HEK293 (cell line): Measurements from ENCODE around the gene BCOR.
A peak's percentile ranks its signal among the peaks of the same experiment; 100 is the strongest.

Experiments used
- GLIS2 ChIP-seq: fragments of 450-650 bp; formaldehyde crosslinking; IDR thresholded peaks from 2 replicates; pipeline ENCODE4 v1.5.1; 2016; ENCODE audit warnings: missing biosample characterization, missing genetic modification characterization
- HOXC10 ChIP-seq: sonication (generic); formaldehyde crosslinking; IDR thresholded peaks from 2 replicates; pipeline ENCODE4 v1.8.1; 2023; ENCODE audit warnings: mild to moderate bottlenecking, missing genetic modification reagents
- KLF1 ChIP-seq: fragments of 450-650 bp; formaldehyde crosslinking; IDR thresholded peaks from 2 replicates; pipeline ENCODE4 v1.5.1; 2016; ENCODE audit warnings: missing biosample characterization, missing genetic modification characterization
- KLF16 ChIP-seq: fragments of 450-650 bp; formaldehyde crosslinking; IDR thresholded peaks from 2 replicates; pipeline ENCODE4 v1.5.1; 2017; ENCODE audit warnings: missing biosample characterization, missing genetic modification characterization
- REPIN1 ChIP-seq: fragments of 450-650 bp; formaldehyde crosslinking; IDR thresholded peaks from 2 replicates; pipeline ENCODE4 v1.5.1; 2017; ENCODE audit warnings: missing biosample characterization, missing genetic modification characterization, low read depth
- SCRT1 ChIP-seq: fragments of 450-650 bp; formaldehyde crosslinking; IDR thresholded peaks from 2 replicates; pipeline ENCODE4 v1.5.1; 2016; ENCODE audit warnings: missing biosample characterization, missing genetic modification characterization, borderline replicate concordance
- SP7 ChIP-seq: fragments of 450-650 bp; formaldehyde crosslinking; IDR thresholded peaks from 2 replicates; pipeline ENCODE4 v1.5.1; 2016; ENCODE audit warnings: missing biosample characterization, missing genetic modification characterization
- WT1 ChIP-seq: fragments of 450-650 bp; formaldehyde crosslinking; IDR thresholded peaks from 2 replicates; pipeline ENCODE4 v1.5.1; 2016; ENCODE audit warnings: missing biosample characterization, missing genetic modification characterization
- YY1 ChIP-seq: fragments of 450-650 bp; formaldehyde crosslinking; IDR thresholded peaks from 2 replicates; pipeline ENCODE4 v1.5.1; 2018; ENCODE audit warnings: missing biosample characterization, missing genetic modification characterization
- ZBTB8A ChIP-seq: fragments of 450-650 bp; formaldehyde crosslinking; IDR thresholded peaks from 2 replicates; pipeline ENCODE4 v1.5.1; 2016; ENCODE audit warnings: missing biosample characterization, missing genetic modification characterization
- ZIC2 ChIP-seq: fragments of 450-650 bp; formaldehyde crosslinking; IDR thresholded peaks from 2 replicates; pipeline ENCODE4 v1.5.1; 2016; ENCODE audit warnings: missing biosample characterization, missing genetic modification characterization
- ZNF133 ChIP-seq: fragments of 450-650 bp; formaldehyde crosslinking; IDR thresholded peaks from 2 replicates; pipeline ENCODE4 v1.5.1; 2016; ENCODE audit warnings: missing biosample characterization, missing genetic modification characterization
- ZNF146 ChIP-seq: fragments of 450-650 bp; formaldehyde crosslinking; IDR thresholded peaks from 2 replicates; pipeline ENCODE4 v1.5.1; 2016; ENCODE audit warnings: missing biosample characterization, missing genetic modification characterization
- ZNF157 ChIP-seq: fragments of 450-650 bp; formaldehyde crosslinking; IDR thresholded peaks from 2 replicates; pipeline ENCODE4 v1.5.1; 2016; ENCODE audit warnings: missing biosample characterization, missing genetic modification characterization
- ZNF184 ChIP-seq: fragments of 450-650 bp; IDR thresholded peaks from 2 replicates; pipeline ENCODE4 v1.5.1; 2018; ENCODE audit warnings: missing biosample characterization, mild to moderate bottlenecking, missing genetic modification characterization
- ZNF266 ChIP-seq: fragments of 450-650 bp; formaldehyde crosslinking; IDR thresholded peaks from 2 replicates; pipeline ENCODE4 v1.5.1; 2016; ENCODE audit warnings: missing biosample characterization, missing genetic modification characterization, low read depth
- ZNF274 ChIP-seq, 2 experiments: fragments of 200-500 bp in 1 of 2; fragments of 450-650 bp in 1 of 2; sonication (Bioruptor generic) in 1 of 2; formaldehyde crosslinking in 1 of 2; IDR thresholded peaks; 2 replicates each; pipeline versions ENCODE4 v1.5.1 to v1.6.1; 2014 to 2016; ENCODE audit warnings: borderline replicate concordance in 1 of 2, inconsistent platforms in 1 of 2, low read length in 1 of 2, missing biosample characterization in 1 of 2, missing genetic modification characterization in 1 of 2
- ZNF391 ChIP-seq: fragments of 450-650 bp; formaldehyde crosslinking; IDR thresholded peaks from 2 replicates; pipeline ENCODE4 v1.5.1; 2016; ENCODE audit warnings: low read depth, missing biosample characterization, missing genetic modification characterization, borderline replicate concordance
- ZNF473 ChIP-seq: fragments of 450-650 bp; formaldehyde crosslinking; IDR thresholded peaks from 2 replicates; pipeline ENCODE4 v1.5.1; 2017; ENCODE audit warnings: missing biosample characterization, missing genetic modification characterization
- ZNF510 ChIP-seq: fragments of 450-650 bp; formaldehyde crosslinking; IDR thresholded peaks from 2 replicates; pipeline ENCODE4 v1.5.1; 2018; ENCODE audit warnings: mild to moderate bottlenecking, missing genetic modification characterization, missing biosample characterization; ENCODE audit not compliant: insufficient replicate concordance
- ZNF521 ChIP-seq: fragments of 450-650 bp; formaldehyde crosslinking; IDR thresholded peaks from 2 replicates; pipeline ENCODE4 v1.5.1; 2017; ENCODE audit warnings: missing biosample characterization, mild to moderate bottlenecking, missing genetic modification characterization
- ZNF530 ChIP-seq: fragments of 450-650 bp; formaldehyde crosslinking; IDR thresholded peaks from 2 replicates; pipeline ENCODE4 v1.5.1; 2016; ENCODE audit warnings: low read depth, missing biosample characterization, missing genetic modification characterization
- ZNF585B ChIP-seq: fragments of 450-650 bp; formaldehyde crosslinking; IDR thresholded peaks from 2 replicates; pipeline ENCODE4 v1.5.1; 2016; ENCODE audit warnings: missing biosample characterization, missing genetic modification characterization
- ZNF621 ChIP-seq: fragments of 450-650 bp; formaldehyde crosslinking; IDR thresholded peaks from 2 replicates; pipeline ENCODE4 v1.5.1; 2017; ENCODE audit warnings: missing biosample characterization, missing genetic modification characterization
- ZNF623 ChIP-seq: fragments of 450-650 bp; formaldehyde crosslinking; IDR thresholded peaks from 2 replicates; pipeline ENCODE4 v1.5.1; 2016; ENCODE audit warnings: missing biosample characterization, missing genetic modification characterization
- ZNF677 ChIP-seq: fragments of 450-650 bp; IDR thresholded peaks from 2 replicates; pipeline ENCODE4 v1.5.0; 2018; ENCODE audit warnings: missing biosample characterization, mild to moderate bottlenecking, missing genetic modification characterization, moderate library complexity
- ZNF76 ChIP-seq: fragments of 450-650 bp; formaldehyde crosslinking; IDR thresholded peaks from 2 replicates; pipeline ENCODE4; 2016; ENCODE audit warnings: low read depth, missing biosample characterization, missing genetic modification characterization, borderline replicate concordance
- ZNF791 ChIP-seq: fragments of 450-650 bp; formaldehyde crosslinking; IDR thresholded peaks from 2 replicates; pipeline ENCODE4 v1.5.1; 2016; ENCODE audit warnings: missing biosample characterization, missing genetic modification characterization
- ZSCAN16 ChIP-seq: fragments of 450-650 bp; formaldehyde crosslinking; IDR thresholded peaks from 2 replicates; pipeline ENCODE4 v1.5.1; 2016; ENCODE audit warnings: missing biosample characterization, missing genetic modification characterization
- TF ChIP-seq, protein P1 (sequence below): fragments of 450-650 bp; formaldehyde crosslinking; IDR thresholded peaks from 2 replicates; pipeline ENCODE4 v1.5.1; 2016; ENCODE audit warnings: missing biosample characterization, missing genetic modification characterization
- TF ChIP-seq, protein P2 (sequence below): fragments of 450-650 bp; formaldehyde crosslinking; IDR thresholded peaks from 2 replicates; pipeline ENCODE4 v1.5.1; 2016; ENCODE audit warnings: missing biosample characterization, missing genetic modification characterization
- TF ChIP-seq, protein P3 (sequence below): fragments of 450-650 bp; formaldehyde crosslinking; IDR thresholded peaks from 2 replicates; pipeline ENCODE4 v1.5.1; 2017; ENCODE audit warnings: missing biosample characterization, missing genetic modification characterization
- TF ChIP-seq, protein P4 (sequence below): fragments of 450-650 bp; formaldehyde crosslinking; IDR thresholded peaks from 2 replicates; pipeline ENCODE4 v1.5.0; 2017; ENCODE audit warnings: missing biosample characterization, missing genetic modification characterization, borderline replicate concordance

BCOR gene

DNA sequence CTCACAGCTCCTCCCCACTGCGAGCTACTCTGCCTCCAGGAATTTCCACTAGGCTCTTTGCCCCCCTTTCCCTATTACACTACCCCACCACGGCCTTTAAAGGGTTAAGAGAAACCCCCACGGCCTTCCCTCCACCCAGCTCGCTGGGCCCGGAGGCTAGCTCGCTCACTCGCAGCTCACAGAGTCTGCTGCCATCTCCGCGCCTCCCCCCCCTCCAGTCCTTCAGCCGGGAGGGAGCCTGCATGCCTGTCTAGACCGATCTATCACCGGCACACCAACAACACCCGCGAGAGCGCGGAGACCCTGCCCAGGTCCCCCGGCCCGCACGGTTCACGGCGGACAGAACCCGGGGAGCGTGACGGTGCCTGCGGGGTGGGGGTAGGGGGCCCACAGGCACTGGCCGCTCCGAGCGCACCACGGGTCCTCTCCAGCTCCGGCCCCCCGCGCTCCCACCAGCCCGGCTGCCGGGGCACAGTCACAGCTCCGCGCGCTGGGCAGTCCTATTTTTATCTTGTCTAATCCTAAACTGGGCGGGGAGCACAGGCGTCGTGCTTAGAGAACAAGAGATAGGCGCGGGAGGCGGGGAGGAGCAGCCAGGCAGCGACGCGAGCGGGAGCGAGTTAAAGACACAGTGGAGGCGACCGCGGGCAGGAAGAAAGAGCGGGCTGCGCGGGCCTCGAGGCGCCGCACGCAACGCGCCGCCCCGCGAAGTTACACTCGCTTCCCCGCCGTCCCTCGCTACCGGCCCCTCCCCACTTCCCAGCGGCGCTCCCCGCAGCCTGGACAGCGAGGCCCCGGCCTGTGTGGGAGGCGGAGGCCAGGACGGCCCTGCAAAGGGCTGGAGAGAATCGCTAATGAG, 3.5 kb downstream of the BCOR start (continued):
- TF ChIP-seq ZNF530 (tag by site-specific recombination) (no peak), ZNF133 (tag by site-specific recombination) (no peak), ZNF510 (tag by site-specific recombination) (no peak), HOXC10 (CRISPR knock-in tag) (no peak), GLIS2 (tag by site-specific recombination) (peak; percentile 90), ZNF274 (IDR thresholded peaks at IDR 0.05; ENCODE audit: low read length) (no peak), ZNF274 (tag by site-specific recombination; IDR thresholded peaks at IDR 0.05; ENCODE audit: borderline replicate concordance) (no peak), KLF16 (tag by site-specific recombination) (0 out of 2 replicates have a peak, but pooled peaks have one; percentile 13), ZNF791 (tag by site-specific recombination) (no peak), ZBTB8A (peak; percentile 82), ZNF146 (tag by site-specific recombination) (no peak), ZNF157 (tag by site-specific recombination) (no peak), ZNF391 (no peak), KLF1 (tag by site-specific recombination) (0 out of 2 replicates have a peak, but pooled peaks have one; percentile 32), ZNF677 (no peak), ZNF521 (no peak), ZNF76 (tag by site-specific recombination) (no peak), ZNF621 (tag by site-specific recombination) (no peak), ZIC2 (peak; percentile 99), REPIN1 (tag by site-specific recombination) (no peak), SP7 (tag by site-specific recombination) (0 out of 2 replicates have a peak, but pooled peaks have one; percentile 17), ZSCAN16 (tag by site-specific recombination) (no peak), ZNF266 (tag by site-specific recombination) (no peak), ZNF623 (tag by site-specific recombination) (no peak), ZNF473 (tag by site-specific recombination) (no peak), ZNF184 (tag by site-specific recombination) (no peak), WT1 (no peak), SCRT1 (tag by site-specific recombination) (no peak), YY1 (tag by site-specific recombination) (no peak), ZNF585B (no peak)
- TF ChIP-seq, protein P1, sequence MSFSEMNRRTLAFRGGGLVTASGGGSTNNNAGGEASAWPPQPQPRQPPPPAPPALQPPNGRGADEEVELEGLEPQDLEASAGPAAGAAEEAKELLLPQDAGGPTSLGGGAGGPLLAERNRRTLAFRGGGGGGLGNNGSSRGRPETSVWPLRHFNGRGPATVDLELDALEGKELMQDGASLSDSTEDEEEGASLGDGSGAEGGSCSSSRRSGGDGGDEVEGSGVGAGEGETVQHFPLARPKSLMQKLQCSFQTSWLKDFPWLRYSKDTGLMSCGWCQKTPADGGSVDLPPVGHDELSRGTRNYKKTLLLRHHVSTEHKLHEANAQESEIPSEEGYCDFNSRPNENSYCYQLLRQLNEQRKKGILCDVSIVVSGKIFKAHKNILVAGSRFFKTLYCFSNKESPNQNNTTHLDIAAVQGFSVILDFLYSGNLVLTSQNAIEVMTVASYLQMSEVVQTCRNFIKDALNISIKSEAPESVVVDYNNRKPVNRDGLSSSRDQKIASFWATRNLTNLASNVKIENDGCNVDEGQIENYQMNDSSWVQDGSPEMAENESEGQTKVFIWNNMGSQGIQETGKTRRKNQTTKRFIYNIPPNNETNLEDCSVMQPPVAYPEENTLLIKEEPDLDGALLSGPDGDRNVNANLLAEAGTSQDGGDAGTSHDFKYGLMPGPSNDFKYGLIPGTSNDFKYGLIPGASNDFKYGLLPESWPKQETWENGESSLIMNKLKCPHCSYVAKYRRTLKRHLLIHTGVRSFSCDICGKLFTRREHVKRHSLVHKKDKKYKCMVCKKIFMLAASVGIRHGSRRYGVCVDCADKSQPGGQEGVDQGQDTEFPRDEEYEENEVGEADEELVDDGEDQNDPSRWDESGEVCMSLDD (tag by site-specific recombination): 0 out of 2 replicates have a peak, but pooled peaks have one; percentile 11
- TF ChIP-seq, protein P2, sequence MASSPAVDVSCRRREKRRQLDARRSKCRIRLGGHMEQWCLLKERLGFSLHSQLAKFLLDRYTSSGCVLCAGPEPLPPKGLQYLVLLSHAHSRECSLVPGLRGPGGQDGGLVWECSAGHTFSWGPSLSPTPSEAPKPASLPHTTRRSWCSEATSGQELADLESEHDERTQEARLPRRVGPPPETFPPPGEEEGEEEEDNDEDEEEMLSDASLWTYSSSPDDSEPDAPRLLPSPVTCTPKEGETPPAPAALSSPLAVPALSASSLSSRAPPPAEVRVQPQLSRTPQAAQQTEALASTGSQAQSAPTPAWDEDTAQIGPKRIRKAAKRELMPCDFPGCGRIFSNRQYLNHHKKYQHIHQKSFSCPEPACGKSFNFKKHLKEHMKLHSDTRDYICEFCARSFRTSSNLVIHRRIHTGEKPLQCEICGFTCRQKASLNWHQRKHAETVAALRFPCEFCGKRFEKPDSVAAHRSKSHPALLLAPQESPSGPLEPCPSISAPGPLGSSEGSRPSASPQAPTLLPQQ: peak; percentile 80
- TF ChIP-seq, protein P3, sequence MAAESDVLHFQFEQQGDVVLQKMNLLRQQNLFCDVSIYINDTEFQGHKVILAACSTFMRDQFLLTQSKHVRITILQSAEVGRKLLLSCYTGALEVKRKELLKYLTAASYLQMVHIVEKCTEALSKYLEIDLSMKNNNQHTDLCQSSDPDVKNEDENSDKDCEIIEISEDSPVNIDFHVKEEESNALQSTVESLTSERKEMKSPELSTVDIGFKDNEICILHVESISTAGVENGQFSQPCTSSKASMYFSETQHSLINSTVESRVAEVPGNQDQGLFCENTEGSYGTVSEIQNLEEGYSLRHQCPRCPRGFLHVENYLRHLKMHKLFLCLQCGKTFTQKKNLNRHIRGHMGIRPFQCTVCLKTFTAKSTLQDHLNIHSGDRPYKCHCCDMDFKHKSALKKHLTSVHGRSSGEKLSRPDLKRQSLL: peak; percentile 62; the same call in 1 of the 2 replicates
- TF ChIP-seq, protein P4, sequence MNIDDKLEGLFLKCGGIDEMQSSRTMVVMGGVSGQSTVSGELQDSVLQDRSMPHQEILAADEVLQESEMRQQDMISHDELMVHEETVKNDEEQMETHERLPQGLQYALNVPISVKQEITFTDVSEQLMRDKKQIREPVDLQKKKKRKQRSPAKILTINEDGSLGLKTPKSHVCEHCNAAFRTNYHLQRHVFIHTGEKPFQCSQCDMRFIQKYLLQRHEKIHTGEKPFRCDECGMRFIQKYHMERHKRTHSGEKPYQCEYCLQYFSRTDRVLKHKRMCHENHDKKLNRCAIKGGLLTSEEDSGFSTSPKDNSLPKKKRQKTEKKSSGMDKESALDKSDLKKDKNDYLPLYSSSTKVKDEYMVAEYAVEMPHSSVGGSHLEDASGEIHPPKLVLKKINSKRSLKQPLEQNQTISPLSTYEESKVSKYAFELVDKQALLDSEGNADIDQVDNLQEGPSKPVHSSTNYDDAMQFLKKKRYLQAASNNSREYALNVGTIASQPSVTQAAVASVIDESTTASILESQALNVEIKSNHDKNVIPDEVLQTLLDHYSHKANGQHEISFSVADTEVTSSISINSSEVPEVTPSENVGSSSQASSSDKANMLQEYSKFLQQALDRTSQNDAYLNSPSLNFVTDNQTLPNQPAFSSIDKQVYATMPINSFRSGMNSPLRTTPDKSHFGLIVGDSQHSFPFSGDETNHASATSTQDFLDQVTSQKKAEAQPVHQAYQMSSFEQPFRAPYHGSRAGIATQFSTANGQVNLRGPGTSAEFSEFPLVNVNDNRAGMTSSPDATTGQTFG (tag by site-specific recombination): no peak
